Astrocyte of the spinal cord (primary cell): Measurements from ENCODE around the gene WDR33.

Experiments
- DNase-seq: peaks from one replicate; pipeline ENCODE4 v3.0.0; 2011; ENCODE audit warnings: low read depth, low spot score
- H3K4me3 ChIP-seq: 2 replicates; pipeline ENCODE4 v1.5.1; 2011; ENCODE audit warnings: low read depth, mild to moderate bottlenecking, low read length, moderate library complexity
- CTCF ChIP-seq: IDR thresholded peaks from 2 replicates; pipeline ENCODE4 v1.5.1; 2012; ENCODE audit warnings: low read depth, mild to moderate bottlenecking, low read length, inconsistent platforms
- in situ Hi-C: cut with HindIII; loops from 2 replicates; pipeline ENCODE4 v1.10.0; 2017; ENCODE audit warnings: low sequenced_read_pairs

The WDR33 gene

GRCh38 chr2:127712999-127713398, 98.0 kb downstream of the WDR33 start:
- DNase-seq = no peak
- TF ChIP-seq CTCF = no peak
- in situ Hi-C loops = no loop called here
- H3K4me3 ChIP-seq = no peak overlapping the region

- in situ Hi-C loops = no loop called here
- no peak for DNase-seq
- H3K4me3 ChIP-seq = no peak overlapping the region
- no peak for TF ChIP-seq CTCF
Measured at GRCh38 chr2:127709336-127709735, 101.6 kb downstream of the WDR33 start.

- in situ Hi-C loops = no loop called here
- no peak overlapping the region for H3K4me3 ChIP-seq
- no peak for TF ChIP-seq CTCF
- DNase-seq = peak; percentile 41
Measured at GRCh38 chr2:127707890-127708648, 102.9 kb downstream of the WDR33 start.

GRCh38 chr2:127706215-127706990, 104.6 kb downstream of the WDR33 start:
- no peak for DNase-seq
- TF ChIP-seq CTCF = no peak
- in situ Hi-C loops = no loop called here
- no peak overlapping the region for H3K4me3 ChIP-seq

- H3K4me3 ChIP-seq = no peak overlapping the region
- no peak for TF ChIP-seq CTCF
- in situ Hi-C loops = no loop called here
- DNase-seq = no peak
Measured at GRCh38 chr2:127705391-127706065, 105.4 kb downstream of the WDR33 start.

- no peak overlapping the region for H3K4me3 ChIP-seq
- in situ Hi-C loops = no loop called here
- no peak for TF ChIP-seq CTCF
- no peak for DNase-seq
Measured at GRCh38 chr2:127704641-127705390, 106.2 kb downstream of the WDR33 start.
